Lower lobe of right lung (tissue), 2 donors: ENCODE data around the gene TPRX1. TPM values are rescaled to one million over a fixed set of nuclear protein-coding genes. Genes with fewer than 3 reads are reported as not detected.
"Not testable (repeated sequence)": the region's sequence is repeated elsewhere in the genome, so short reads cannot be mapped to it uniquely, and the experiment has no call there.

Source experiments
- ATAC-seq, 2 donors: fragments of 200-7000 bp; cut with Tn5 transposase; one replicate each; pipeline ENCODE4 v1.9.1; 2020 to 2022; ENCODE audit warnings: mild to moderate bottlenecking in 2 of 2, moderate library complexity in 2 of 2
- DNase-seq: peaks from one replicate; pipeline ENCODE4 v3.0.0-alpha.2; 2020
- H3K27ac ChIP-seq: fragments of 200-600 bp; one replicate; pipeline ENCODE4 v1.8.0; 2022
- H3K27me3 ChIP-seq: fragments of 200-600 bp; one replicate; pipeline ENCODE4 v1.8.0; 2022; ENCODE audit warnings: low read depth
- H3K36me3 ChIP-seq: fragments of 200-600 bp; one replicate; pipeline ENCODE4 v1.8.0; 2022; ENCODE audit warnings: mild to moderate bottlenecking
- H3K4me1 ChIP-seq: fragments of 200-600 bp; one replicate; pipeline ENCODE4 v1.8.0; 2022
- H3K4me3 ChIP-seq: fragments of 200-600 bp; one replicate; pipeline ENCODE4 v1.8.0; 2022; ENCODE audit warnings: mild to moderate bottlenecking
- H3K9me3 ChIP-seq: fragments of 200-600 bp; one replicate; pipeline ENCODE4 v1.8.0; 2022
- CTCF ChIP-seq: fragments of 200-600 bp; IDR thresholded peaks from one replicate; pipeline ENCODE4 v1.8.0; 2022; ENCODE audit warnings: antibody characterized with exemption, mild to moderate bottlenecking
- intact Hi-C: fragments of 100-400 bp; cut with DNase I; formaldehyde crosslinking; loops from one replicate; pipeline ENCODE4 v1.11.0; 2022
- total RNA-seq: library from RNA; stranded (reverse); fragmentation: NEBNext Ultra II Directional; extraction: Animal tissue kit (Norgen Biotek cat#: 25700); gene quantifications from one replicate; pipeline ENCODE4 v1.2.1, GENCODE V29; 2021
- donor health status: DM: no; HTN: yes; CAD: no; lungs with severe emphysema.

The TPRX1 gene
- total RNA-seq, 1 donor from 2014 or later, result not detected

GRCh38 chr19:47765523-47766358 lies 38.6 kb downstream of the TPRX1 start:
- ATAC-seq (peak; percentile 73 to 78), DNase-seq (peak; percentile 63)
- no peak overlapping the region for H3K27ac ChIP-seq
- H3K9me3 ChIP-seq, result no peaks in the 10 kb centered on the region
- intact Hi-C loops, result no loop called here
- peaks cover under 1% of the 10 kb centered on the region for H3K36me3 ChIP-seq
- no peak overlapping the region for H3K4me3 ChIP-seq
- H3K4me1 ChIP-seq, result no peaks in the 10 kb centered on the region
- H3K27me3 ChIP-seq, result no peaks in the 10 kb centered on the region
- TF ChIP-seq CTCF, result peak; percentile 68

DNA sequence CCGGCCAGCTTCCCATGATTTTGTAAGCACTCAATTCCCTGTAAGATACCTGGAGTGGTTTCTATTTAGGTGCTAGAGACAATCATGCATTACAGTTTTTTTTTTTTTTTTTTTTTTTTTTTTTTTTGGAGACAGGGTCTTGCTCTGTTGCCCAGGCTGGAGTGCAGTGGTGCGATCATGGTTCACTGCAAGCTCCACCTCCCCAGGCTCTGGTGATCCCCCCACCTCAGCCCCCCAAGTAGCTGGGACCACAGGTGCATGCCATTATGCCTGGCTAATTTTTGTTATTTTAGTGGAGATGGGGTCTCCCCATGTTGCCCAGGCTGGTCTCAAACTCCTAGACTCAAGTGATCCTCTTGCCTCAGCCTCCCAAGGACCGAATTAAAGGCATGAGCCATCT lies 39.6 kb downstream of the TPRX1 start:
- H3K4me1 ChIP-seq, H3K27me3 ChIP-seq, ATAC-seq, H3K9me3 ChIP-seq, intact Hi-C loops, H3K4me3 ChIP-seq, H3K27ac ChIP-seq, DNase-seq, H3K36me3 ChIP-seq: not testable (repeated sequence)

DNA sequence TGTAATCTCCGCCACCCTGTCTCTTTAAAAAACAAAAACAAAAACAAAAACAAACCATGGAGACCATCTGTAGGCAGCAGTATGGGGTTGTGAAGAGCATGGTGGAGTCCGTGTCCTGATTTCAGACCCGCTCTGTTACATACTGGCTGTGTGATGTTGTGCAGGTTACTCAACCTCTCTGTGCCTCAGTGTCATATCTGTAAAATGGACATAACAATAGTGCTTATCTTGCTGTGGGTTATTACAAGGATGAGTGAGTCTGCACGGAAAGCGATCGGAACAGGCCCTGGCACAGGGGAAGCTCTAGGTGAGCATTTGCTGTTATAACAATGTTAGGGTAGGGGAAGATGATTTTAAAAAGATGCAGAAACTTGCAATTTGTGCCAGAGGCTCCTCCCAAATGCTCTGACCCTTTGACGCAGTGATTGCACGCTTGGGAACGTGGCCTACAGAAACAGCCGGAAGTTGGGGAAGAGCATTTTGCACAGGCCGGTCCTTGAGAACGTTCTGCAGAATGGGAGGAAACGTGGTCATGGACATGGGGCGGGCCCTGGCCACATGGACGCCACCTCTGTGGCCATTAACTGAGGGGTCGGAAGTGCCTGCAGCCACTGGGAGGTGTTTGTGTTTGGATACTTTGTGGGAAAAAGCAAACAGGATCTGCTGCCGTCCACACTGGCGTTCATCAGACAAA lies 41.6 kb downstream of the TPRX1 start:
- Histone ChIP-seq H3K36me3 (peaks cover 25% of the 10 kb centered on the region), H3K27ac (no peak overlapping the region), H3K9me3 (no peaks in the 10 kb centered on the region), H3K27me3 (no peaks in the 10 kb centered on the region), H3K4me3 (no peak overlapping the region), H3K4me1 (no peaks in the 10 kb centered on the region)
- intact Hi-C loops, result no loop called here
- ATAC-seq (no peak), DNase-seq (no peak)
- TF ChIP-seq CTCF, result no peak

DNA sequence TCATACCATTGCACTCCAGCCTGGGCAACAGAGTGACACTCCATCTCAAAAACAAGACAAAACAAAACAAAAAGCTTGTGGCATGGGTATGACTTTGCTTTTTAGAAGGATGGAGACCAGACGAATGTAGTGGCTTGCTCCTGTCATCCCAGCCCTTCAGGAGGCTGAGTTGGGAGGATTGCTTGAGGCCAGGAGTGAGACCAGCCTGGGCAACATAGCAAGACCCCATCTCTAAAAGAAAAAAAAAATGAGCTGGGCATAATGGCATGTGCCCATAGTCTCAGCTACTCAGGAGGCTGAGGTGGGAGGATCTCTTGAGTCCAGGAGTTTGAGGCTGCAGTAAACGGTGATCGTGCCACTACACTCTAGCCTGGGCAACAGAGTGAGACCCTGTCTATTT lies 42.2 kb downstream of the TPRX1 start:
- H3K27me3 ChIP-seq, result no peaks in the 10 kb centered on the region
- ATAC-seq (no peak), DNase-seq (no peak)
- peaks cover 31% of the 10 kb centered on the region for H3K36me3 ChIP-seq
- no peaks in the 10 kb centered on the region for H3K9me3 ChIP-seq
- intact Hi-C loops, result no loop called here
- H3K4me3 ChIP-seq, result no peak overlapping the region
- no peak for TF ChIP-seq CTCF
- no peaks in the 10 kb centered on the region for H3K4me1 ChIP-seq
- no peak overlapping the region for H3K27ac ChIP-seq

- no peak for ATAC-seq
- intact Hi-C loops, result no loop called here
- Histone ChIP-seq H3K27me3 (no peaks in the 10 kb centered on the region), H3K9me3 (no peaks in the 10 kb centered on the region), H3K4me1 (no peaks in the 10 kb centered on the region), H3K27ac (no peak overlapping the region), H3K36me3 (peaks cover 37% of the 10 kb centered on the region), H3K4me3 (no peak overlapping the region)
- TF ChIP-seq CTCF, result no peak
- DNase-seq, result no peak
These were observed 42.8 kb downstream of the TPRX1 start for GRCh38 chr19:47761566-47761965.

DNA sequence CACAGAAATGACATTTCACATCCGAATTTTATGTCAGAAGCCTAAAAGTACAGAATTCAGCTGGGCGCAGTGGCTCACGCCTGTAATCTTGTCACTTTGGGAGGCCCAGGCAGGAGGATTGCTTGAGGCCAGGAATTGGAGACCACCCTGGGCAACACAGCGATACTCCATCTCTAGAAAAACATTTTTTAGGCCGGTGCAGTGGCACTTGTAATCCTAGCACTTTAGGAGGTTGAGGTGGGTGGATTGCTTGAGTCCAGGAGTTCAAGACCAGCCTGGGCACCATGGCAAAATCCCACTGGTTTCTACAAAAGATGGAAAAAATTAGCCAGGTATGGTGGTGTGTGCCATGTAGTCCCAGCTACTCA lies 43.7 kb downstream of the TPRX1 start:
- ATAC-seq (no peak), DNase-seq (no peak)
- no peak for TF ChIP-seq CTCF
- H3K4me1 ChIP-seq, result no peaks in the 10 kb centered on the region
- H3K36me3 ChIP-seq, result peaks cover 47% of the 10 kb centered on the region
- H3K4me3 ChIP-seq, result no peak overlapping the region
- no peaks in the 10 kb centered on the region for H3K27me3 ChIP-seq
- no peaks in the 10 kb centered on the region for H3K9me3 ChIP-seq
- intact Hi-C loops, result no loop called here
- no peak overlapping the region for H3K27ac ChIP-seq
